Calu3 (cell line): ENCODE data around the gene MEPE. TPM values are rescaled to one million over a fixed set of nuclear protein-coding genes. Genes with fewer than 3 reads are reported as not detected.

Source experiments
- BruUV-seq: library from RNA; stranded (reverse); fragments of 400-500 nt; replicated peaks from 2 replicates; lab custom pipeline; 2021; lab: Mats Ljungman, UMichigan
- CTCF ChIA-PET: fragments of 300-600 bp; sonication (Branson Sonifier 250); formaldehyde crosslinking; loops from one replicate; lab custom pipeline; 2022; ENCODE audit warnings: antibody characterized with exemption; lab: Charles Lee
- DNase-seq: peaks from one replicate; pipeline ENCODE4 v3.0.0; 2022
- H3K27ac Mint-ChIP-seq: one replicate; pipeline ENCODE4 v1.8.0; 2022; ENCODE audit warnings: mixed read lengths; ENCODE audit not compliant: unreplicated experiment
- H3K27me3 Mint-ChIP-seq: one replicate; pipeline ENCODE4 v1.8.0; 2022; ENCODE audit warnings: mixed read lengths; ENCODE audit not compliant: unreplicated experiment
- H3K36me3 Mint-ChIP-seq: one replicate; pipeline ENCODE4 v1.8.0; 2022; ENCODE audit warnings: mild to moderate bottlenecking, moderate library complexity, mixed read lengths; ENCODE audit not compliant: insufficient read depth, unreplicated experiment
- H3K4me1 Mint-ChIP-seq: one replicate; pipeline ENCODE4 v1.8.0; 2022; ENCODE audit warnings: mild to moderate bottlenecking, low read depth, mixed read lengths; ENCODE audit not compliant: unreplicated experiment
- H3K4me3 Mint-ChIP-seq: one replicate; pipeline ENCODE4 v1.8.0; 2022; ENCODE audit warnings: mild to moderate bottlenecking, low read depth, moderate library complexity, mixed read lengths; ENCODE audit not compliant: unreplicated experiment
- H3K9me3 Mint-ChIP-seq: one replicate; pipeline ENCODE4 v1.8.0; 2022; ENCODE audit warnings: low read depth, mixed read lengths; ENCODE audit not compliant: unreplicated experiment
- CTCF ChIP-seq: fragments of 200-600 bp; IDR thresholded peaks from one replicate; pipeline ENCODE4 v1.8.0; 2022; ENCODE audit warnings: antibody characterized with exemption; ENCODE audit not compliant: unreplicated experiment
- intact Hi-C: fragments of 100-400 bp; cut with micrococcal nuclease; formaldehyde crosslinking; loops from one replicate; pipeline ENCODE4 v1.10.0; 2022; ENCODE audit not compliant: unreplicated experiment
- total RNA-seq: library from RNA; stranded (reverse); gene quantifications from 2 replicates; pipeline ENCODE4 v1.2.3, GENCODE V29; 2022

Gene MEPE
- total RNA-seq, 1 experiment from 2014 or later: not detected

GRCh38 chr4:87839592-87839946 is 6.8 kb downstream of the MEPE start:
- H3K9me3 Mint-ChIP-seq: no peaks in the 10 kb centered on the region
- TF ChIP-seq CTCF: no peak
- no peaks in the 10 kb centered on the region for H3K36me3 Mint-ChIP-seq
- BruUV-seq: no TSS peak
- CTCF ChIA-PET: no interaction called here
- no peak overlapping the region for H3K4me3 Mint-ChIP-seq
- no peaks in the 10 kb centered on the region for H3K4me1 Mint-ChIP-seq
- DNase-seq: no peak
- H3K27ac Mint-ChIP-seq: no peak overlapping the region
- intact Hi-C loops: loop anchor here (1.0 to 2.0 kb wide), 2 partner anchors 160 to 295 kb away; no protein-coding TSS in a partner anchor
- no peaks in the 10 kb centered on the region for H3K27me3 Mint-ChIP-seq

- Mint-ChIP-seq H3K9me3 (no peaks in the 10 kb centered on the region), H3K4me3 (no peak overlapping the region), H3K36me3 (no peaks in the 10 kb centered on the region), H3K27ac (no peak overlapping the region), H3K27me3 (no peaks in the 10 kb centered on the region), H3K4me1 (no peaks in the 10 kb centered on the region)
- no peak for TF ChIP-seq CTCF
- intact Hi-C loops: no loop called here
- DNase-seq: no peak
- CTCF ChIA-PET: no interaction called here
- no TSS peak for BruUV-seq
Observed at GRCh38 chr4:87840149-87840548, 7.4 kb downstream of the MEPE start.

- Mint-ChIP-seq H3K36me3 (no peaks in the 10 kb centered on the region), H3K4me3 (no peak overlapping the region), H3K27ac (no peak overlapping the region), H3K9me3 (no peaks in the 10 kb centered on the region), H3K4me1 (peaks cover 3% of the 10 kb centered on the region), H3K27me3 (no peaks in the 10 kb centered on the region)
- intact Hi-C loops: no loop called here
- no peak for DNase-seq
- CTCF ChIA-PET: interaction anchor here (0.6 kb wide), 1 partner anchor 130 kb away, joined by 3 read pairs; no protein-coding TSS in a partner anchor
- no peak for TF ChIP-seq CTCF
- BruUV-seq: no TSS peak
Observed at GRCh38 chr4:87843936-87844335, 11.2 kb downstream of the MEPE start.

GRCh38 chr4:87844452-87844851 is 11.7 kb downstream of the MEPE start:
- Mint-ChIP-seq H3K4me3 (no peak overlapping the region), H3K27ac (no peak overlapping the region), H3K4me1 (peaks cover 8% of the 10 kb centered on the region), H3K27me3 (no peaks in the 10 kb centered on the region), H3K9me3 (no peaks in the 10 kb centered on the region), H3K36me3 (no peaks in the 10 kb centered on the region)
- CTCF ChIA-PET: no interaction called here
- no peak for DNase-seq
- no TSS peak for BruUV-seq
- intact Hi-C loops: no loop called here
- TF ChIP-seq CTCF: no peak

- no peaks in the 10 kb centered on the region for H3K9me3 Mint-ChIP-seq
- no peaks in the 10 kb centered on the region for H3K36me3 Mint-ChIP-seq
- no TSS peak for BruUV-seq
- intact Hi-C loops: no loop called here
- H3K4me1 Mint-ChIP-seq: peaks cover 17% of the 10 kb centered on the region
- no peak overlapping the region for H3K27ac Mint-ChIP-seq
- CTCF ChIA-PET: no interaction called here
- no peak for TF ChIP-seq CTCF
- no peak overlapping the region for H3K4me3 Mint-ChIP-seq
- H3K27me3 Mint-ChIP-seq: no peaks in the 10 kb centered on the region
- no peak for DNase-seq
Observed at GRCh38 chr4:87846226-87846625, 13.5 kb downstream of the MEPE start.
